T-helper 2 cell treated with Interferon-gamma antibody and Interleukin-4, amounts not matched to agents 100 ng/mL and 5 ng/mL, for 36 hours (primary cell): Measurements from ENCODE around the gene PTTG1. TPM values are rescaled to one million over a fixed set of nuclear protein-coding genes. Genes with fewer than 3 reads are reported as not detected.

ENCODE experiments used
- intact Hi-C: fragments of 100-400 bp; cut with micrococcal nuclease; formaldehyde crosslinking; loops from one replicate; pipeline ENCODE4 v1.15.1; 2023
- total RNA-seq: library from RNA; stranded (reverse); gene quantifications from 2 replicates; pipeline ENCODE4 v1.2.3, GENCODE V29; 2022

The PTTG1 gene
- 142 and 145 TPM in 2 replicates for total RNA-seq

DNA sequence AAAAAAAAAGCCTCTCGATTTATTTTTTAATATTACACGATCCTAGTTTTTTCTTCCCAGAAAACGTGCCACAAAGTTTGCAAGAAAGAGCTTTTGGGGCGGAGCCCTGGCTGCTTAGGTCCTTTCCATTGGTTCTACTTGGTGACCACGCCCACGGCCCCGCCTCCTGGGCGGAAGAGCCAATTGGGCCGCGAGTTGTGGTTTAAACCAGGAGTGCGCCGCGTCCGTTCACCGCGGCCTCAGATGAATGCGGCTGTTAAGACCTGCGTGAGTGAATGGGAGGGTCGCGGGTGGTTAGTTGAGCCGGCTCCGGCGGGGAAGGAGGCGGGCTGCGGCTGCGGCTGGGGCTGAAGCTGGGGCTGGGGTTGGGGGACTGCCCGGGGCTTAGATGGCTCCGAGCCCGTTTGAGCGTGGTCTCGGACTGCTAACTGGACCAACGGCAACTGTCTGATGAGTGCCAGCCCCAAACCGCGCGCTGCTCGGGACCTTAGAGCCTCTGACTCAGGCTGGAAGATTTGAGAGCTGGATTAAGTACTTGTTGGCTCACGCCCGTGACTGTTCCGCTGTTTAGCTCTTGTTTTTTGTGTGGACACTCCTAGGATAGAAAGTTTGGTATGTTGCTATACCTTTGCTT, at the start of gene PTTG1:
PTTG1 (plus strand) TSS at position 231 of the 634 bp plus-strand sequence. CDS start 458 bp downstream, outside the sequence.
- intact Hi-C loops, result loop anchor here (1.0 to 5.0 kb wide), 5 partner anchors 17 to 1214 kb away; partner anchors contain the start of genes PWWP2A, RNF145 and UBLCP1

- intact Hi-C loops, result no loop called here
Observed at GRCh38 chr5:160375166-160375565, 46.5 kb upstream of the PTTG1 start.

DNA sequence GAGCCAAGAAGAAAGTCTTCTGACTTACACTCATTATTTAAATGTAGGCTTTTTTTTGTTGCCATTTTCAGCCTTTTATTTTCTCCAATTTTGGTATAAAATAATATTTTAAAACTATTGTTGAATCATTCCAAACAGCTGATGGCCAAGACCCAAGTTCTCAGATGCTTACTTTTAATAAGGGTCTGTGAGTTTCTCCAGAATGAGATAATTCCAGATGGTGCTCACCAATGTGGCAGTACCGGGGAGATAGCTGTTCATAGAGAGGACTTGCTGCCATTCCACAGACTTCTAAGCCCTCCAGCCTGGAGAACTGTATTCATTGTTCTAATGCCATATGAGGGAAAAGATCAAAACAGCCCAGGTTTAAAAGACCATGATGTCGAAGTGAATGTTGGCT, 46.0 kb upstream of the PTTG1 start:
- intact Hi-C loops, result no loop called here

GRCh38 chr5:160376416-160376815, 45.2 kb upstream of the PTTG1 start:
- intact Hi-C loops, result no loop called here

- intact Hi-C loops, result no loop called here
Observed at GRCh38 chr5:160377651-160378050, 44.0 kb upstream of the PTTG1 start.

DNA sequence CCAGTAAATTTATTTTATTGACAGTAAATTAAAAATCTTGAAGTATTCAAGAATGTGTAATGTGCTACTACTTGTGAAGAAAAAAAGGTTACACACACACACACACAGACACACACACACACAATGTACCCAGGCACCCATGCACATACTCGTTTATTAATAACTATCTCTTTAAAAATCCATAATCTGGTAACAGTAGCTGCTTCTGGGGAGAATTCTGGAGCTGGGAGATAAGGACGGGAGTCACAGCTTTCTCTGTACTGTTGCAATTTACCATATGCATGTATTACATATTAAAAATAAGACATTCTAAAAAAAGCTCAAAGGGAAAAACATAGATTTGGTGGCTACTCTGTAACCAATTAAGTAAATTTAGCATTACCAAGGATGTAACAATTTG, 43.3 kb upstream of the PTTG1 start:
- intact Hi-C loops, result no loop called here

- intact Hi-C loops, result no loop called here
Observed at GRCh38 chr5:160379511-160379910, 42.1 kb upstream of the PTTG1 start.

DNA sequence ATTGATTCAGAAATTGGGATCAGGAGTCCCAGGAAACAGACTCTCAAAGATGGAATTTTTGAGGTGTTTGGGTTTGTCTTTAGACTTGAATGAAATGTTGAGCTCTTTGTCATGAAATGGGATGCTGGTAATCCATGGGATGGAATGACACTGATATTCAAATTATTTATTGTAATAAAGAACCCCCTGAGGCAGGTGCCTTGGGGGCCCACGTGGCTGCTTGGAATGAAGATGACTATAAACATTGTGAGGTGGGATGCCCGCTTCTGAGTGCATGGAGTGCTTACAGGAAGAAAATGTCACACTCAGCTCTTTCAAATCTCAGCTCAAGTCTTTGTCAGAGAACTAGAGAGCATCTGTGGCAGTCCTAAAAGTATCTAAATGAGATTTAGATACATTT, 41.6 kb upstream of the PTTG1 start:
- intact Hi-C loops, result no loop called here

DNA sequence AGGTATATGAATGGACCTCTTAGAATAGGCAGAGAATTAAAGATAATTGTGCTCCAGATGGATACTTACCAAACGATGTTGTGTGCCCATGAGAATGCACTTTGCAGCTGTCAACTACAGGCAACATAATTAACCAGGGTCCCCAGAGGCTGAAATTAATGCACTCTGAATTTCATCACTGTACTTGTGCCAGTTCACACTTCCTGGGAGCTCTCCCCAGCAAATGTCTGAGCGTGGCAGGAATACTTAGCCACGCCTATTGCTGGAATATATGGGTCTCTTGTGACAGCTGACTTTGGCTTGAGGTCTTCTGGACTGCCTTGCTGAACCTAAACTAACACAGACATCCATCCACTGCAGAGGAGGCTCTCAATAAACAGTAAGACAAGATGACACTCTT, 39.3 kb upstream of the PTTG1 start:
- intact Hi-C loops, result no loop called here

DNA sequence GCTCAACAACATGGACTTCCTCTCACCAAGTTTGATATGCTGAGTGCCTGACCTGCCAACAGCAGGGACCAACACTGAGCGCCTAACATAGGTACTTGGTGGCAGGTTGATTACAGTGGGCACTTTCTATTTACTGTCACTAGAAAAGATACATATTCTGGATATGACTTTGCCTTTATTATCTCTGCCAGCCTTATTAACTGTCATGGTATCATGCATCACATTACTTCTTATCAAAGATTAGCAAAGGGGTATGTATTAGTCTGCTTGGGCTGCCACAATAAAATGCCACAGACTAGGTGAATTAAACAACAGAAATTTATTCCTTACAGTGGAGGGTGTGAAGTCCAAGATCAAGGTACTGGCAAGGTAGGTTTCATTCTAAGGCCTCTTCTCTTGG, 37.0 kb upstream of the PTTG1 start:
- intact Hi-C loops, result no loop called here

DNA sequence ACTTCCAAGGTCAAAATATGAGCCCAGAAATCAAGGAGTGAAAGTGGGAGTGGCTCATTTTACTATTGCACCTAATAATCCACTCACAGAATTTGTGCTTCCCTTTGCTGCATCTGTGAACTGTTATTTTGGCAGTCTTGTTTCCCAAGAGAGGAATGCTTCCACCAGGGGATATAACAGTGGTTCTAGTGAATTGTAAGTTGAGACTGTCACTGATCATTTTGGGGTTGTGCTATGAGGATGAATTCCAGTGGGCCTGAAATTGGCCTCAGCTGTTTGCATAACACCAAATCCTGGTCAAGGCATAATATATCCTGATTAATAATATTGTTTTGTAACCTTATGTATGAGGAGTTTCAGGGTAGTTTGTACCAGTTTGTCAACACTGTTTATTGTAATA, 36.2 kb upstream of the PTTG1 start:
- intact Hi-C loops, result no loop called here

- intact Hi-C loops, result no loop called here
Observed at GRCh38 chr5:160387445-160387844, 34.2 kb upstream of the PTTG1 start.

GRCh38 chr5:160390787-160391696, 30.6 kb upstream of the PTTG1 start:
- intact Hi-C loops, result loop anchor here (1.0 kb wide), 2 partner anchors 192 to 370 kb away; no protein-coding TSS in a partner anchor

DNA sequence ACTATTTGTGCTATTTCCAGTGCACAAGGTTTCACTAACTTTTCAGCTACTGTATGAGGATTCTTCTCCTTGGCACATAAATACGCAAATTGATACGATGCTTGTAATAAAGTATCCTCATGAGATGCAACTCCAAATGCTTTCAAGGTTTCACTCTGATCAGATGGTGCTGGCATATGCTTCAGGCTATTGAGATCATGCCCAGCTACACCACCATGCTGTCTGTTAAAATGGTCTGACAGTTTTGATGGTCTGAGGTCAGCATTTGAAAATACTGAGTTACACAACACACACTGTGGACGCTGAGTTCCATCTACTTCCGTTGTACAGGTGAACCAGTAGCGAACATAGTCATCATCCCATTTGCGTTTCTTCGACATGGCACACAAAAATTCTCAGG, 26.5 kb upstream of the PTTG1 start:
- intact Hi-C loops, result no loop called here

GRCh38 chr5:160397492-160397891, 24.2 kb upstream of the PTTG1 start:
- intact Hi-C loops, result no loop called here

DNA sequence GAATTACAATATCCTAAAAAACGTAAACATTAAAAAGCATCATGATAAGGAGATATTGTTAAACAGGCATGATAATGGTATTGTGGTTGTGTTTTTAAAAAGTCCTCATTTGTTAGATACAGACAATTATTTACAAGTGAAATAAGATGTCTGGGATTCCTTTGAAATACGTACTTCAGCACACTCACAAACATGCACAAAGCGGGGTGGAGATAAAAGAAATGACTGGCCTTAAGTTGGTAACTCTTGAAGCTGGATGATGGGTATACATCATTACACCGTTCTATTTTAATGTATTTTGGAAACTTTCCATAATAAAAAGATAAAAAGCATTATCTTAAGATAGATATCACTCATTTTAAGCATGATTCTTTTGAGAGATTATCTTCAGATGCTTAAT, 22.8 kb upstream of the PTTG1 start:
- intact Hi-C loops, result no loop called here

DNA sequence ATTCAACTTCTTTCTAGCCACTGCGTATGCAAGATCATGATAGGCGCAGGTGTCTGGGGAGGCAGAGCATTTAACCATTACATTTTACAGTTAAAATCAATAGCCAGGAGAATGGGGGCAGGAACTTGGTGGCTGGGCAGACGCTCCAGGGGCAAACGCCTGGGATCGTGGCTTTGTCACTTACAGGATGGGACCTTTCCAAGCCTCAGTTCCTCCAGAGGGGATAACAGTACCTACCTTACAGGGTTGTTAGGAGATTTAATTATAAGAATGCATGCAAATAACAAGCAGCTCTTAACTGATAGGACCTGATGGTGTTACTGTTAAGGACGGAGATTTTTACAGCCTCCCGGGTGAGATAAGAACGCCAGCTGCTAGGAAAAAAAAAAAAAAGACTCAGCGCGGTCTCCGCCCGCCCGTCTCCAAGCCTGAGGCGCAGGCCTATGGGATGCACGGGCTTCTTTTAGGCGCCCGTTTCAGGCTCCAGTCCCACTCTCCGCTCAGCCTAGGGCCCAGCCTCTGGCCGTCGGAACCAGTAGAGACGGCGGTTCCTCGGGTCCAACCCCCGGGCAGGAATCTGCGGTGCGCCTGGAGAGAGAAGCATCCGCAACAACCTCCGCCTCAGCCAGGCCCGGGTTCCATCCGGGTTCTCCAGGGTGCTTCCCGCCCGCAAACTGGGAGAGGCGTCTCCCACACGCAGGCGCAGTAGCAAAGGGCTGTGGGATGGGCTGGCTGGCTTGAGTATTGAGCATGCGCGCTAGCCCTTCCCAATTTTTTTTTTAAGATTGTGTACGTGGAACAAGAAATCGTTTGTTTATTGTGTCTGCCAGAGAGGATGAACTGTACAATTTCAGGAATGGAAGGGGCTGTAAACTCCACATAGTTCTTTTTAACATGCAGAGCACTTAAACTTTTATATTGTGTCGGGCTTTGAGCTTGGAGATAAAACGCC, 22.0 kb upstream of the PTTG1 start, which contains the start of gene FAM200C:
FAM200C (minus strand) TSS at position 653 of the 952 bp plus-strand sequence. CDS start 4,564 bp downstream, outside the sequence.
- intact Hi-C loops, result loop anchor here (1.0 to 5.0 kb wide), 2 partner anchors 20 to 282 kb away; partner anchors contain the start of genes PWWP2A and SLU7

GRCh38 chr5:160418561-160419457, 2.8 kb upstream of the PTTG1 start, which contains the start of gene SLU7:
Gene SLU7, minus strand, starts transcription at chr5:160419081. Its CDS starts 3,787 bp downstream, at chr5:160415294.
- intact Hi-C loops, result loop anchor here (1.0 to 10.0 kb wide), 5 partner anchors 19 to 414 kb away; partner anchors contain the start of genes FAM200C and TTC1

DNA sequence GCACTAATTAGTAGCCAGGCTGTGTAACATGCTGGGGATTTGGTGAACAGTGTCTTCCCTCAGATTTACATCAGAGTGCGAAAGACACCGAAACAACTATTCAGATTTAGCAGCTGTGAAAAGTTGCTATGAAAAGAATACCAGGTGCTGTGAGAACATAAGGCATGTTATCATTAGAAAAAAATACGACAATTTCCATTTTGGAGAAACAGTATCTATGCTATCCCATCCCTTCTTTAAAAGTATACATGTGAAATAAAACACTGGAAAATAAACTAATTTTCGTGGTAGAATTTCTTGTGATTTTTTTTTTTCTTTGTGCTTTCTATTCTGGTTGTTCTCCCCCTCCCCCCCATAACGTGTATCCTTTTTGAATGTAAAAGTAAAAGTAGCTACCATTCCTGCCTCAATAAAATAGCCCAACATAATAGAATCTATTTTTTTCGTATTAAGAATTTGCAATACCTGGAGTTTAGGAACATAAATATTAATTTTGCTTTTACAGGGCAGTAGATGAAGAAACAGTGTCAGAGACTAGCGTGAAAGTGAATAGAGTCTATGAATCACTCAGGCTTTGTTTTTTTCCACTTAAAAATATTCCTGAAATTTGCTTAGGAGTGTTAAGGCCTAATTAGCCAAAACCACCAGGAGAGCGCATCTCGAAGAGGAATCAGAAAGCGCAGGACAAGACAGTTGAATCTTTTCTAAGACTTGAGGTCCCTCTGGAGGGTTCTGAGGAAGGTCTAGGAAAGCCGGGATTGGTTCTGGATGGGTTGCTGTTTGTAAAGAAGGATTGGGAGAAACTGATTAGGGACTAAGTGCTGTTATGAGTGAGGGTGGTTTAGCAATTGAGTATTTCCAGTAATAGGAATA, 2.0 kb upstream of the PTTG1 start:
- intact Hi-C loops, result loop anchor here (1.0 to 10.0 kb wide), 8 partner anchors 19 to 1212 kb away; partner anchors contain the start of genes FAM200C, RNF145, TTC1 and UBLCP1
